AG09319 (cell line): ENCODE measurements around the gene KIF22.

Experiments
- DNase-seq: peaks from one replicate; pipeline ENCODE4 v3.0.0-alpha.2; 2010; ENCODE audit warnings: low read depth; ENCODE audit errors: extremely low read depth
- TF ChIP-seq, protein P1 (sequence below): IDR thresholded peaks from 2 replicates; pipeline ENCODE4 v1.5.1; 2011; ENCODE audit warnings: low read depth, mild to moderate bottlenecking, inconsistent platforms, low read length, moderate library complexity

The KIF22 gene

DNA sequence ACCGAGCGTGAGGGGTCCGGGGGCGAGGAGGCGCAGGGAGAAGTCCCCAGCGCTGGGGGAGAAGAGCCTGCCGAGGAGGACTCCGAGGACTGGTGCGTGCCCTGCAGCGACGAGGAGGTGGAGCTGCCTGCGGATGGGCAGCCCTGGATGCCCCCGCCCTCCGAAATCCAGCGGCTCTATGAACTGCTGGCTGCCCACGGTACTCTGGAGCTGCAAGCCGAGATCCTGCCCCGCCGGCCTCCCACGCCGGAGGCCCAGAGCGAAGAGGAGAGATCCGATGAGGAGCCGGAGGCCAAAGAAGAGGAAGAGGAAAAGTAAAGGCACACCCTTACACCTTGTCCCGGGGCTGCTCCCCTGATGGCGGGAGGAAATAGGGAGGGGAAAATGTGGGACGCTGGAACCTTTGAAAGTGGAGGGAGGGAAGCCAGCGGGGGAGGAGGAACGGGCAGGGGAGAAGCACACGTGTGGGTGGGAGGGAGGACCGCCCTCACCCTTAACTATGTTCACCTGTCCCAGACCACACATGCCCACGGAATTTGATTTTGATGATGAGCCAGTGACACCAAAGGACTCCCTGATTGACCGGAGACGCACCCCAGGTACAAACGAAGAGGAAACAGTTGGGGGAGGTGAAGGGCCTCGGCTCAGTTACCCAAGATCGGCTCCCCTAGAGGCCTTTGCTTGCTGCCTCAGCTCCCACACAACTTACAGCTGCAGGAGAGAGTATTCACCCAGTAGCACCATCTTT lies 26.3 kb downstream of the KIF22 start:
- TF ChIP-seq, protein P1, sequence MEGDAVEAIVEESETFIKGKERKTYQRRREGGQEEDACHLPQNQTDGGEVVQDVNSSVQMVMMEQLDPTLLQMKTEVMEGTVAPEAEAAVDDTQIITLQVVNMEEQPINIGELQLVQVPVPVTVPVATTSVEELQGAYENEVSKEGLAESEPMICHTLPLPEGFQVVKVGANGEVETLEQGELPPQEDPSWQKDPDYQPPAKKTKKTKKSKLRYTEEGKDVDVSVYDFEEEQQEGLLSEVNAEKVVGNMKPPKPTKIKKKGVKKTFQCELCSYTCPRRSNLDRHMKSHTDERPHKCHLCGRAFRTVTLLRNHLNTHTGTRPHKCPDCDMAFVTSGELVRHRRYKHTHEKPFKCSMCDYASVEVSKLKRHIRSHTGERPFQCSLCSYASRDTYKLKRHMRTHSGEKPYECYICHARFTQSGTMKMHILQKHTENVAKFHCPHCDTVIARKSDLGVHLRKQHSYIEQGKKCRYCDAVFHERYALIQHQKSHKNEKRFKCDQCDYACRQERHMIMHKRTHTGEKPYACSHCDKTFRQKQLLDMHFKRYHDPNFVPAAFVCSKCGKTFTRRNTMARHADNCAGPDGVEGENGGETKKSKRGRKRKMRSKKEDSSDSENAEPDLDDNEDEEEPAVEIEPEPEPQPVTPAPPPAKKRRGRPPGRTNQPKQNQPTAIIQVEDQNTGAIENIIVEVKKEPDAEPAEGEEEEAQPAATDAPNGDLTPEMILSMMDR: no peak
- DNase-seq: no peak

DNA sequence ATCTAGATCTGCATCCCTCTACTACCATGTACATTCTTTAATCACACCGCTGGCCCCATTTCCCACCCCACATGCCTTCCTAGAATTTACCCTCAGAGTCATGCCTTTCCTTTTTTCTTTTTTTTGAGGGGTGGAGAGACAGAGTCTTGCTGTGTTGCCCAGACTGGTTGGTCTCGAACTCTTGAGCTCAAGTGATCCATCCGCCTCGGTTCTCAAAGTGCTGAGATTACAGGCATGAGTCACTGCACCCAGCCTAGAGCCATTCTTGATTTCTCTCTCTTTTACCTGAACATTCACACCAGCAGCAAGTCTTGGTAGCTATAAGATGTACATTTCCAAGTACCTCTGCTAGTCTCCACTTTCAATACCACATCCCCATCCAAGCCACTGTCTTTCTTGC lies 27.5 kb downstream of the KIF22 start:
- TF ChIP-seq, protein P1: no peak
- no peak for DNase-seq

DNA sequence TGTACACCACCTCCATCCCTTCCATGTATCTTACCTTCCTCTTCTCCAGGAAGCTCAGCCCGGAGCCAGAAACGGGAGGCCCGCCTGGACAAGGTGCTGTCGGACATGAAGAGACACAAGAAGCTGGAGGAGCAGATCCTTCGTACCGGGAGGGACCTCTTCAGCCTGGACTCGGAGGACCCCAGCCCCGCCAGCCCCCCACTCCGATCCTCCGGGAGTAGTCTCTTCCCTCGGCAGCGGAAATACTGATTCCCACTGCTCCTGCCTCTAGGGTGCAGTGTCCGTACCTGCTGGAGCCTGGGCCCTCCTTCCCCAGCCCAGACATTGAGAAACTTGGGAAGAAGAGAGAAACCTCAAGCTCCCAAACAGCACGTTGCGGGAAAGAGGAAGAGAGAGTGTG lies 29.0 kb downstream of the KIF22 start:
- no peak for DNase-seq
- TF ChIP-seq, protein P1: no peak; the same call in 1 of the 2 replicates

DNA sequence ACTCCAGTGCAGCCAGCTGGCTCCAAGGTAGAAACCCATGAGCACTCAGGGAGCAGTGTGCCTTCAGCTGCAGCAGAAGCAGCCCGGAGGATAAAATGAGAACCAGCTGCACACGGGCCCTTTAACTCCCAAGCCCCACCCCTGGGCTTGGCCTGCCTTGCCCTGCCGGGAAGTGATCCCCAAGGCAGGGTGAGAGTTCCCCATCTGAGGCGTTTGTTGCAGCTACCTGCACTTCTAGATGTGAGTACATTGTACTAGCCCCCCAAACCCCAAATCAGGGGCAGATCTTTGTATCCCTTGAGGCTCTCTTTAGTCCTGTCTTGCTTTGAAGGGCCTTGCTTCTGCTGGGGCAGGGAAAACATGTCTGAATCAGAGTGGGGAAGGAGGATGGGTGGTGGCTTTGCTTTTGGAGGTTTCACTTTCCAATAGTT lies 29.7 kb downstream of the KIF22 start, which contains the start of gene MVP:
TSS of gene MVP (plus strand) at position 192 of the 431 bp plus-strand sequence. CDS start 10,088 bp downstream, outside the sequence.
- DNase-seq: no peak

DNA sequence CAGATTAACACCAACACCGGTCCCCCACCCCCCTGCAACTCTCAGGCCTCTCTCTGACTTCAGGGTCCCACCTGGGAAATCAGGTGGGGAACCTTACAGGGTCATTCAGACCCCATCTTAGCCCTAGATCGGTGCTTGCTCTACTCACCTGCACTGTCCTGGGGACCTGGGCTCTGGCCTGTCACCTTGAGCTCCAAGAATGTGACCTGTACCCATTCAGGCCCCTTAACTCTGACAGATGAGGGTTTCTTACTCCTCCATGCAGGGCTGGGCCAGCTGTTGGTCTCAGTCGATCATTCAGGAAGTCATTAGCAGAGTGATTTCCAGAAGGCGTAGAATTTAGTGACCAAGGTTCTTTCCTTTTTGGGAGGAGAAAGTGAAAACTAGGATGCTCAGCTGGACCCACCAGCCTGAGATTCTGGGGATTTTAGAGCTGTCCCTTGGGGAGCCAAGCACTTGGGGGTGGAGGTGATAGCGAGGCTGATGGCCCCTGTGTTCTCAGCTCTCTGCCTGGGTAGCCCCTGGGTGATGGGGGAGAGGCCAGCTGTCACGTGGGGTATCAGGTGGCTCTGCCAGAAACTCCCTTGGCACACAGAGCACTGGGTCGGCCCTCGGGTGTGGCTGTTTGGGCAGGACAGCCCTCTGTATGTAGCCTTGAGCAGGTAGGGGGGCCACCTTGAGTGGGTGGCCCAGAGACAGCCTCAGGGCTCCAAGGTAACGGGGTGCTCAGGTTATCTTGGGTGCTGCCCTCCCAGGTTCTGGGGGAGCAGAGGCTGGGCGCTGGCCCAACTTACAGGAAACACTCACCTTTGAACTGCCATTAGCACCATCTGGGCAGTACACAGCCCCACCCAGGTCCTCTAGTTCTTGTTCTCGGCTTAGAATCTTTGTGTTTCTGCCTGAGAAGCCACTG lies 30.4 kb downstream of the KIF22 start:
- TF ChIP-seq, protein P1: no peak
- DNase-seq: no peak

More for the DNA sequence above, 29.7 kb downstream of the KIF22 start, which contains the start of gene MVP:
- TF ChIP-seq, protein P1: no peak

DNA sequence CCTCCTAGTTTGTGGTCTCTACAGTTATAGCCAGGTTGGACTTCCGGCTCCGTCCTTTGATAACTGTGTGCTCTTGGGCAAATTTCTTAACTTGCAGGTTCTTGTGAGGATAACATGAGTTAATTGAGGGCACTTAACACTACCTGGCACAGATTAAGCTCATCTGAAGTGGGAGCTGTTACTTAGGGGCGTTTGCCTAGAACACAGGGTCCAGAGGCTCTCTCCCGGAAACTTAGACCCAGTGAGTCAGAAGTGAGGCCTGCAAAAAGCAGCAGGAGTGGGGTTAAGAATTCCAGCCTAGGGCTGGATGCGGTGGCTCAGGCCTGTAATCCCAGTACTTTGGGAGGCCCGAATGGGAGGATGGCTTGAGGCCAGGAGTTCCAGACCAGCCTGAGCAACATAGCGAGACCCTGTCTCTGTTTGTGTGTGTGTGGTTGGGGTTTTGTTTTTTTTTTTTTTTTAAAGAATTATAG lies 31.1 kb downstream of the KIF22 start:
- TF ChIP-seq, protein P1: no peak
- DNase-seq: no peak
